IMR-90 (cell line): Measurements from ENCODE around the gene ELP4. TPM values are rescaled to one million over a fixed set of nuclear protein-coding genes. Genes with fewer than 3 reads are reported as not detected.
A peak's percentile ranks its signal among the peaks of the same experiment; 100 is the strongest.

ENCODE experiments used
- ATAC-seq: fragments of 200-7000 bp; cut with Tn5 transposase; 2 replicates; pipeline ENCODE4 v1.9.1; 2020; ENCODE audit warnings: low read depth, mild to moderate bottlenecking, moderate library complexity
- BruUV-seq: library from RNA; stranded (reverse); fragments of 400-500 nt; replicated peaks from 2 replicates; lab custom pipeline; 2021; lab: Mats Ljungman, UMichigan
- CTCF ChIA-PET: fragments of 300-600 bp; formaldehyde crosslinking; extraction: SDS; loops from one replicate; lab custom pipeline; 2021; ENCODE audit warnings: antibody characterized with exemption; lab: Yijun Ruan, JAX
- POLR2A ChIA-PET: fragments of 300-600 bp; sonication (Branson Sonifier 250); formaldehyde crosslinking; loops from one replicate; lab custom pipeline; 2022; ENCODE audit warnings: antibody characterized with exemption; ENCODE audit not compliant: unreplicated experiment; lab: Charles Lee
- DNase-seq: peaks from one replicate; pipeline ENCODE4 v3.0.0; 2013
- H2AFZ ChIP-seq: replicated peaks from 2 replicates; pipeline ENCODE3; 2013; ENCODE audit warnings: low read length, mild to moderate bottlenecking; ENCODE audit not compliant: poor library complexity
- H2AK5ac ChIP-seq: 2 replicates; pipeline ENCODE4 v1.6.1; 2013; ENCODE audit warnings: low read depth, low read length, inconsistent platforms
- H2AK9ac ChIP-seq: replicated peaks from 2 replicates; pipeline ENCODE3; 2013; ENCODE audit warnings: mild to moderate bottlenecking, low read depth, low read length, moderate library complexity; ENCODE audit not compliant: poor library complexity
- H2BK120ac ChIP-seq: 2 replicates; pipeline ENCODE4 v1.6.1; 2013; ENCODE audit warnings: low read depth, low read length, inconsistent platforms
- H2BK15ac ChIP-seq: 3 replicates; pipeline ENCODE4 v1.6.1; 2013; ENCODE audit warnings: low read depth, low read length, inconsistent platforms
- H2BK20ac ChIP-seq: 2 replicates; pipeline ENCODE4 v1.6.1; 2013; ENCODE audit warnings: low read depth, mild to moderate bottlenecking, inconsistent platforms, low read length, moderate library complexity
- H2BK5ac ChIP-seq: 2 replicates; pipeline ENCODE4 v1.6.1; 2013; ENCODE audit warnings: mild to moderate bottlenecking, low read depth, low read length, inconsistent platforms; ENCODE audit not compliant: poor library complexity, severe bottlenecking
- H3K14ac ChIP-seq: replicated peaks from 2 replicates; pipeline ENCODE4 v1.6.1; 2013; ENCODE audit warnings: low read depth, low read length, inconsistent platforms
- H3K18ac ChIP-seq: 2 replicates; pipeline ENCODE4 v1.6.1; 2013; ENCODE audit warnings: low read depth, low read length, control low read depth
- H3K23ac ChIP-seq: 2 replicates; pipeline ENCODE4 v1.6.1; 2013; ENCODE audit warnings: low read depth, low read length, inconsistent platforms
- H3K27ac ChIP-seq: 2 replicates; pipeline ENCODE4 v1.5.1; 2013; ENCODE audit warnings: mild to moderate bottlenecking, control low read depth, low read length; ENCODE audit not compliant: insufficient read depth
- H3K27me3 ChIP-seq: 2 replicates; pipeline ENCODE4 v1.6.1; 2013; ENCODE audit warnings: low read length; ENCODE audit not compliant: control insufficient read depth, insufficient read depth
- H3K36me3 ChIP-seq: 2 replicates; pipeline ENCODE4 v1.6.1; 2013; ENCODE audit warnings: low read length, mixed read lengths; ENCODE audit not compliant: control insufficient read depth, insufficient read depth
- H3K4ac ChIP-seq: 2 replicates; pipeline ENCODE4 v1.6.1; 2013; ENCODE audit warnings: low read depth, low read length, inconsistent platforms
- H3K4me1 ChIP-seq: 2 replicates; pipeline ENCODE4 v1.6.1; 2013; ENCODE audit warnings: low read length, mixed read lengths; ENCODE audit not compliant: control insufficient read depth, insufficient read depth
- H3K4me2 ChIP-seq: 2 replicates; pipeline ENCODE4 v1.6.1; 2013; ENCODE audit warnings: low read depth, mild to moderate bottlenecking, control low read depth, low read length, moderate library complexity
- H3K4me3 ChIP-seq: 2 replicates; pipeline ENCODE4 v1.5.1; 2013; ENCODE audit warnings: low read depth, mild to moderate bottlenecking, control low read depth, low read length, moderate library complexity; ENCODE audit not compliant: insufficient read depth
- H3K56ac ChIP-seq: 2 replicates; pipeline ENCODE4 v1.6.1; 2013; ENCODE audit warnings: low read length, inconsistent platforms; ENCODE audit not compliant: insufficient read depth; ENCODE audit errors: extremely low read depth
- H3K79me1 ChIP-seq, 2 experiments: 2 replicates each; pipeline ENCODE4 v1.6.1; 2013; ENCODE audit warnings: low read length in 2 of 2, inconsistent platforms in 1 of 2, low read depth in 1 of 2
- H3K9ac ChIP-seq: 2 replicates; pipeline ENCODE4 v1.6.1; 2013; ENCODE audit warnings: low read depth, low read length, control low read depth
- H3K9me1 ChIP-seq: 2 replicates; pipeline ENCODE4 v1.6.1; 2013; ENCODE audit warnings: low read length, inconsistent platforms; ENCODE audit not compliant: insufficient read depth
- H3K9me3 ChIP-seq: 2 replicates; pipeline ENCODE4 v1.6.1; 2013; ENCODE audit warnings: low read length; ENCODE audit not compliant: control insufficient read depth, insufficient read depth
- H4K20me1 ChIP-seq: 2 replicates; pipeline ENCODE4 v1.6.1; 2013; ENCODE audit warnings: low read length, inconsistent platforms; ENCODE audit not compliant: insufficient read depth
- H4K5ac ChIP-seq: 2 replicates; pipeline ENCODE4 v1.6.1; 2013; ENCODE audit warnings: mild to moderate bottlenecking, low read depth, low read length, control low read depth
- H4K8ac ChIP-seq, 2 experiments: 2 replicates each; pipeline ENCODE4 v1.6.1; 2013; ENCODE audit warnings: low read depth in 2 of 2, low read length in 2 of 2, control low read depth in 1 of 2, inconsistent platforms in 1 of 2
- H4K91ac ChIP-seq: 2 replicates; pipeline ENCODE4 v1.6.1; 2013; ENCODE audit warnings: low read depth, low read length, inconsistent platforms; ENCODE audit not compliant: insufficient read depth
- BHLHE40 ChIP-seq: fragments of 150-350 bp; IDR thresholded peaks from 2 replicates; pipeline ENCODE4 v1.6.1; 2016; ENCODE audit warnings: mild to moderate bottlenecking, low read depth, low read length
- CEBPB ChIP-seq: IDR thresholded peaks from 2 replicates; pipeline ENCODE4 v1.6.1; 2012; ENCODE audit warnings: low read depth, low read length, improper control_type of control experiment
- CHD1 ChIP-seq: IDR thresholded peaks from 2 replicates; pipeline ENCODE4 v1.6.1; 2012; ENCODE audit warnings: low read depth, low read length, improper control_type of control experiment
- CTCF ChIP-seq: conservative IDR thresholded peaks from 2 replicates; pipeline ENCODE4 v1.5.1; 2012; ENCODE audit warnings: mild to moderate bottlenecking, low read depth, low read length, improper control_type of control experiment
- ELK1 ChIP-seq: fragments of 150-350 bp; IDR thresholded peaks from 2 replicates; pipeline ENCODE4 v1.6.1; 2016; ENCODE audit warnings: low read depth, mild to moderate bottlenecking, low read length, moderate library complexity, borderline replicate concordance
- FOS ChIP-seq: fragments of 150-350 bp; IDR thresholded peaks from 2 replicates; pipeline ENCODE4 v1.6.1; 2016; ENCODE audit warnings: low read depth, low read length
- MAFK ChIP-seq: IDR thresholded peaks from 2 replicates; pipeline ENCODE4 v1.6.1; 2012; ENCODE audit warnings: low read depth, low read length, improper control_type of control experiment
- MAZ ChIP-seq: IDR thresholded peaks from 2 replicates; pipeline ENCODE4 v1.6.1; 2012; ENCODE audit warnings: low read depth, mild to moderate bottlenecking, low read length, improper control_type of control experiment, moderate library complexity, borderline replicate concordance
- MXI1 ChIP-seq: IDR thresholded peaks from 2 replicates; pipeline ENCODE4 v1.6.1; 2012; ENCODE audit warnings: low read depth, mild to moderate bottlenecking, low read length, moderate library complexity, borderline replicate concordance
- NFE2L2 ChIP-seq: fragments of 150-350 bp; IDR thresholded peaks from 2 replicates; pipeline ENCODE4 v1.6.1; 2016; ENCODE audit warnings: low read depth, mild to moderate bottlenecking, low read length
- POLR2A ChIP-seq: IDR thresholded peaks from 2 replicates; pipeline ENCODE4 v1.6.1; 2012; ENCODE audit warnings: mild to moderate bottlenecking, low read depth, low read length
- RAD21 ChIP-seq: IDR thresholded peaks from 2 replicates; pipeline ENCODE4 v1.6.1; 2012; ENCODE audit warnings: low read length, improper control_type of control experiment
- RCOR1 ChIP-seq: IDR thresholded peaks from 2 replicates; pipeline ENCODE4 v1.6.1; 2012; ENCODE audit warnings: mild to moderate bottlenecking, low read length, improper control_type of control experiment; ENCODE audit not compliant: insufficient replicate concordance
- RFX5 ChIP-seq: IDR thresholded peaks from 2 replicates; pipeline ENCODE4 v1.8.0; 2012; ENCODE audit warnings: low read depth, mild to moderate bottlenecking, low read length, moderate library complexity
- SMC3 ChIP-seq: fragments of 150-350 bp; IDR thresholded peaks from 2 replicates; pipeline ENCODE4 v1.6.1; 2016; ENCODE audit warnings: low read depth, mild to moderate bottlenecking, antibody characterized with exemption, low read length, moderate library complexity
- USF2 ChIP-seq: fragments of 150-350 bp; IDR thresholded peaks from 2 replicates; pipeline ENCODE4 v1.6.1; 2017; ENCODE audit warnings: mild to moderate bottlenecking, antibody characterized with exemption, low read length, low read depth
- WGBS, 2 experiments: methylation state at CpG; one replicate each; pipeline versions ENCODE4 v1.1.5 to v1.1.7; 2013; ENCODE audit warnings: missing lambda C conversion rate in 2 of 2; ENCODE audit not compliant: insufficient read length in 1 of 2; ENCODE audit errors: extremely low coverage in 2 of 2; 5-methylcytosine and 5-hydroxymethylcytosine counted together
- dilution Hi-C: fragments of 300-500 bp; cut with HindIII; formaldehyde crosslinking; loops from one replicate; pipeline ENCODE4 v1.14.3; 2018; ENCODE audit warnings: low sequenced_read_pairs; ENCODE audit not compliant: unreplicated experiment
- in situ Hi-C: fragments of 300-500 bp; cut with MboI; formaldehyde crosslinking; loops from 3 replicates; pipeline ENCODE4 v1.14.3; 2019; ENCODE audit warnings: low sequenced_read_pairs, inconsistent platforms, mixed read lengths
- intact Hi-C: fragments of 100-400 bp; cut with micrococcal nuclease; formaldehyde crosslinking; loops from 2 replicates; pipeline ENCODE4 v1.10.0; 2022
- polyA plus RNA-seq, 3 experiments: library from polyadenylated mRNA; depleted of rRNA; stranded (reverse); fragments of >200 nt; gene quantifications; 2 replicates each; pipeline ENCODE4 v1.2.3, GENCODE V29; 2012; ENCODE audit warnings: low replicate concordance in 1 of 3
- total RNA-seq: library from RNA; depleted of rRNA; stranded (reverse); fragments of >200 nt; gene quantifications from 2 replicates; pipeline ENCODE4 v1.2.3, GENCODE V29; 2012

Gene ELP4
- total and polyA plus RNA-seq, 2 of the 4 experiments (the other 2 are of a cell fraction): 8.4 to 20.4 TPM

GRCh38 chr11:31702966-31703365 lies 193.4 kb downstream of the ELP4 start:
- DNase-seq (peak; percentile 67), ATAC-seq (peak; percentile 84)
- H3K4ac ChIP-seq: no peak overlapping the region
- H4K8ac ChIP-seq: no peak overlapping the region
- no peak overlapping the region for H2AK5ac ChIP-seq
- H3K56ac ChIP-seq: no peak overlapping the region
- H3K4me2 ChIP-seq: no peak overlapping the region
- no peak overlapping the region for H4K91ac ChIP-seq
- in situ Hi-C loops (no loop called here), intact Hi-C loops (no loop called here), dilution Hi-C loops (no loop called here)
- POLR2A ChIA-PET: no interaction called here
- CTCF ChIA-PET: interaction anchor here (1.0 to 1.3 kb wide), 3 partner anchors 8 to 12 kb away, joined by 3 to 4 read pairs (median 3); no protein-coding TSS in a partner anchor
- no peak overlapping the region for H3K9ac ChIP-seq
- no peaks in the 10 kb centered on the region for H3K9me3 ChIP-seq
- no peak overlapping the region for H4K5ac ChIP-seq
- peaks cover 2% of the 10 kb centered on the region; the same call in 1 of the 2 replicates for H3K9me1 ChIP-seq
- no peaks in the 10 kb centered on the region for H3K27me3 ChIP-seq
- no peak overlapping the region for H3K14ac ChIP-seq
- H2AK9ac ChIP-seq: no peak overlapping the region
- no TSS peak for BruUV-seq
- no CpG with 5 or more reads among the region's 1 CpG for WGBS, 2 experiments
- no peaks in the 10 kb centered on the region for H3K79me1 ChIP-seq
- no peaks in the 10 kb centered on the region for H3K36me3 ChIP-seq
- no peak overlapping the region for H2BK120ac ChIP-seq
- H3K18ac ChIP-seq: no peak overlapping the region
- no peak overlapping the region for H3K23ac ChIP-seq
- no peak overlapping the region for H2BK15ac ChIP-seq
- no peak overlapping the region for H3K4me3 ChIP-seq
- no peaks in the 10 kb centered on the region for H4K20me1 ChIP-seq
- no peak overlapping the region for H2BK20ac ChIP-seq
- H2BK5ac ChIP-seq: no peak overlapping the region
- H3K4me1 ChIP-seq: no peaks in the 10 kb centered on the region
- TF ChIP-seq CHD1 (no peak), MXI1 (no peak), ELK1 (no peak), SMC3 (no peak), MAFK (no peak), MAZ (no peak), USF2 (no peak), POLR2A (no peak), FOS (no peak), NFE2L2 (no peak), RAD21 (no peak), BHLHE40 (no peak), CEBPB (no peak), RCOR1 (no peak), CTCF (no peak), RFX5 (no peak)
- H3K27ac ChIP-seq: no peak overlapping the region
- peak overlapping the region; percentile 26 for H2AFZ ChIP-seq
